HK-2 (cell line): ENCODE results near the gene FAM170B.

Source experiments
- DNase-seq: peaks from one replicate; pipeline ENCODE4 v3.0.0-alpha.2; 2018; ENCODE audit not compliant: unreplicated experiment

FAM170B gene

GRCh38 chr10:49106451-49106850 lies 27.4 kb downstream of the FAM170B start:
- DNase-seq: no peak

DNA sequence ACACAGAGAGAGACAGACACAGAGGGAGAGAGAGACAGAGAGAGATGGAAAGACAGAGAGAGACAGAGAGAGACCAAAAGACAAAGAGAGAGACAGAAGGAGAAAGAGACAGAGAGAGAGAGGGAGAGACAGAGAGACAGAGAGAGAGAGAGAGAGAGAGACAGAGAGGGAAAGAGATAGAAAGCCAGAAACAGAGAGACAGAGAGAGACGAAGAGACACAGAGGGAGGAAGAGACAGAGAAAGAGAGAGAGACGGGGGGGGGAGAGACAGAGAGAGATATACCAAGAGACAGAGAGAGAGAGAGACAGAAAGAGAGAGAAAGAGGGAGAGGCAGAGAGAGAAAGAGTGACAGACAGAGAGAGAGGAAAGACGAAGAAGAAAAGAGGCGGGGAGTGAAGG lies 28.7 kb downstream of the FAM170B start:
- DNase-seq: no peak

DNA sequence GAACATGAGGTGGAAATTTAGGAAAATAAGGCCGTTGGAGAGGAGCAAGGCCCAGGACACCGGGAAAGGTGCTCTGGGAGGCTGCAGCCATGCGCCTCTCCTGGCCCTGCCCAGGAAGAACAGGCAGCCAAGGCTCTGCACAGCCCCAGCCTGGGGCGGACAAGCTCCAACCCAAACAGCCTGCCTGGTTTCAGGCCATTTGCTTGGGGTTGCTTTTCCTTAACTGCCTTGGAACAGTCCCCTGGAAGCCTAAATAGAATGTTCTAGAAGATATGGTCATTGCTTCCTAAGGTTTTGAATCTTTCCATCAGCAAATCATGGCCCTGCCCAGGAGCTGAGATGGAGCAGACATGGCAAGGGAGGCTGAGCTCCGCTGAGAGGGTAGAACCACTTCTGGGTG lies 29.5 kb downstream of the FAM170B start:
- no peak for DNase-seq

- DNase-seq: no peak
Observed at GRCh38 chr10:49103761-49104160, 30.1 kb downstream of the FAM170B start.

DNA sequence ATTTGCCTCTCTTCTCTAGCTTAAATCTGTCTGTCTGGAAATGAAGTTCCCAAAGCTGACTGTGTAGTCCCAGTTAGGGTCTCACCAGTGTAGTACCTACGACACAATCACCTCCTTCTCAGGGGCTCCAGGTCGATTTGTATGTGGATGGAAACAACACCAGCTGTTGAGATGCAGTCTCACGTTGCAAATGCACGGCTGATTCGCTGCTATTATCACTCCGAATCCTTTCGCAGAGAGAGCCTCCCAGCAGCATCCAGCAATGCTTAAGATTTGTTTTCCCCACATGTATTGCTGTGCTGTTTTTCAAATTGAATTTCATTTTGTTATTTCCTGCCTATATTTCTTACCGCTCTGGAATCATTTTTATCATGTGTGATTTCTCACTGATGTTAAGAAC lies 34.8 kb downstream of the FAM170B start:
- no peak for DNase-seq

DNA sequence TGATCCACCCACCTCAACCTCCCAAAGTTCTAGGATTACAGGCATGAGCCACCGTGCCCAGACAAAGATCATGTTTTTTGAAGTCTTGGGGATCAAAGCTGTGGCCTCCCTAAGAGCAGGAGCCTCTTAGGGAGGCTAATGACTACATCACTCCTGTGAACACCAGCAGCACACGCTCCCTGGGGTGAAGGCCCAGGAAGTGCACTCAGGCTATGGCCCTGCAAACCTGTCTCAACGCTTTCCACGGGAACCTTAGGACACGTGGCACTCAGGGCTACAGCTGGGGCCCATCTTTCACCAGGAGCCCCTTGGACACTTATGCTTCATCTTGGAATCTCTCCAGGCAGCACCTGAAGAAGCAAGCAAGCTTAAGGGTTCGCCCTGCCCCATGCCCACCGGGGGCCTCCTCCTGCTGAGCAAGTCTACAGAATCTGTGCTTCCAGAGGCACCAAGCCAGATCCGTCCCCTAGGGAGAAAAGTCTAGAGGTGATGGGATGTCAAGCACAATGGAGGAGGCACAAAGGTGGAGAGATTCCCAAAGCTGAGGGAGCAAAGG lies 36.9 kb downstream of the FAM170B start:
- DNase-seq: no peak

DNA sequence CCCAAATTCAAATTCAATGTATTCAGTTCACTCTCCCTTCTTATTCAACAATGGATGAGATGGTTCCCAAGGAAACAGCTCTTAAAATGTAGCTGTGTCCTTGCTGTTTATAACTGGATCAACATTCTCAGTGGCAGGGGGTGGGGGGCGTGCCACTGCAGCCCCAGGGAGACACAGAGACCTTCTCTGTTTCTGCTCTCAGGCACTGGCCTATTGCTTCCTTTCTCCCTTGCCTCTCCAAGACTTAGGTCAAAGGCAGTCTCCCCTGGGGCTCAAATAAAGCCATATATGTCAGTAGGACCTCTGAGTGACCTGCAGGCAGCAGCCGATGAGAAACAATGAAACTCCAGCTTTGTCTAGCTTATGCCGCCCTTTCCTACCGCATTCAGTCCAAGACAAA lies 39.2 kb downstream of the FAM170B start:
- DNase-seq: no peak

- DNase-seq: no peak
Observed at GRCh38 chr10:49093922-49094321, 39.9 kb downstream of the FAM170B start.

GRCh38 chr10:49092477-49092876 lies 41.3 kb downstream of the FAM170B start:
- no peak for DNase-seq

GRCh38 chr10:49091450-49092210 lies 42.2 kb downstream of the FAM170B start:
- no peak for DNase-seq

- DNase-seq: no peak
Observed at GRCh38 chr10:49090696-49091380, 43.0 kb downstream of the FAM170B start.

DNA sequence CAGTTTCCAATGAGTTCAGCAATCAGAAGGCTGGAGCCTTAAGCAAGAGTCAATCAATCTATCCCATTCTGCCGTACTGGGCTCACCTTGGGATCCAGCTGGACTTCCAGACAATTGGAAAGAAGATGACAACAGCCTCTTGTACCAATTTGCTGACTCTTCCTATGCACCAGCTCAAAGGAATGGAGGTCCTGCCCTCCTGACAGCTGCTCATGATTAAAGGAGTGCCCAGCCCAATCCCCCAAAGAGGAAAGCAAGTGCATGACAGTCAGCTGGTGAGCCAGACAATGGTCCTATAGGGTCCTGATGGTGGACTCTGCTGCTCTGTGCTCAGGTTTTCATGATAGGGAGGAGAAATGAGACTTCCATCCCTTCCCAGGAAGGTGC lies 43.6 kb downstream of the FAM170B start:
- no peak for DNase-seq

GRCh38 chr10:49089557-49090188 lies 44.1 kb downstream of the FAM170B start:
- DNase-seq: no peak

DNA sequence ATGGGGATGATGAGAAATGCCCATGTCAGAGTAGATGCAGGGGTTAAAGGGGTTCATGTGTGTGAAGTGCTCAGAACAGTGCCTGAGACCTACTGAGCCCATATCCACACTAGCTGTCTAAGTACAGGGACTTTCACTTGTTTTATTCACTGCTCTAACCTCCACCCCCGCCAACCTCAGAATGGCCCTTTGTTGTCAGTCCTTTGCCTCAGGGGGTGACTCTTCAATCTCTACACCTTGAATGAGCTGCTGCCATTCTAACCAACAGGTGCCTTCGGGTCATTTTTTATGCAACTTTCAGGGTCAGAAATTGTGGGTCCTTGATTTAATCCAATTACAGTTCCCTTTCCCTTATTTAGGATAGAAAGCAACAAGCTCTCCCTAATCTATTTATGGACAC lies 44.7 kb downstream of the FAM170B start:
- DNase-seq: no peak

DNA sequence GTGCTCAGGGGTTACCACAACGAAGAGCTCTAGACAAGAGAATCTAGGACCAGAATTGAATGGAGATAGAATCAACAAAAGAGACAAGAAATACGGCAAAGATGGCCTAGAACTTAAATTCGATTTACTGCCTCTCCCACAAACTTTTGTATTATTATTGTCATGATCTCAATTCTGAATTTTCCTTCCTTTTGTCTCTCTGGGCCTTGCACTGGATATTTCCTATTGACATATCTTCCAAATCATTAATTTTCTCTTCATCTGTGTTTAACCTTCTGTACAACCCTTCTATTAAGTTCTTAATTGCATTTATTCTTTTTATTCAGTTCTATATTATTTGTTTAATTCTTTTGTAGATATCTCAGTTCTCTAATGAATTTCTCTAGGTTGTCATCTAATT lies 46.9 kb downstream of the FAM170B start:
- no peak for DNase-seq

- DNase-seq: no peak
Observed at GRCh38 chr10:49083261-49083660, 50.6 kb downstream of the FAM170B start.

GRCh38 chr10:49082766-49083165 lies 51.1 kb downstream of the FAM170B start:
- DNase-seq: no peak

DNA sequence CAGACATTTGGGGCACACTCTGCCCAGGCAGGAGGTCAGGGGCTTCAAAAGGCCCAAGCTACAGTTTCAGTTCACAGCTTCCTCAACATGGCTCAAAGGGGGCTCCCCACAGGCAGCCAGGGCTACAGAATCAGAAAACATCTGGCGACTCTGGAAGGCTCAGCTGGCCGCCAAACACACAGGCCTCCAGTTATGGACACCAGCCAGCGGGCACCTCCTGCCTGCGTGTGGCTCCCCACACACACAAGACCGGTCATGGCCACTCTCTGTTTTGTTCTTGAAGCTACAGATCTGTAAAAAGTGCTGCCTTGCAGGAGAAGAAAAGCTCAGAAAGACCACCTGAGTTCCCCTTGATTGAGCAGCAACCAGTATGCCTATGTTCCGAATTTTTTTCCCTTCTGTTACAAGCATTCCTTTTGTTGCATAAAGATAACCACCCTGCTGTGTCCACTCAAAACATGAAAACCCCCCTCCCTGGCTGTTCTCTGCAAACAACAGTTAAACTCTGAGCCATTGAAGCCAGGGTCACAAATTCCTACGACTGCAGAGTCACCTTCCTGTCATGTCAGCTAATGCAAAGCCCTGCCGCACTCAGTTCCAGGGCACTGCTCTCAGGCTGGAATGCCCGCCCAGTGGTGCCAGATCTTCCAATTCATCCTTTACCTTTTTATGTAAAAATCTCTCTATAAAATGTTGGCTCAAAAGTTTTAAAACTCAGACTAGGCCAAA lies 52.1 kb downstream of the FAM170B start:
- no peak for DNase-seq
